Measurements from ENCODE around the gene FGGY. TPM values are rescaled to one million over a fixed set of nuclear protein-coding genes. Genes with fewer than 3 reads are reported as not detected.

Gene FGGY
- total RNA-seq, 1 experiment from 2014 or later: 6.4 TPM

DNA sequence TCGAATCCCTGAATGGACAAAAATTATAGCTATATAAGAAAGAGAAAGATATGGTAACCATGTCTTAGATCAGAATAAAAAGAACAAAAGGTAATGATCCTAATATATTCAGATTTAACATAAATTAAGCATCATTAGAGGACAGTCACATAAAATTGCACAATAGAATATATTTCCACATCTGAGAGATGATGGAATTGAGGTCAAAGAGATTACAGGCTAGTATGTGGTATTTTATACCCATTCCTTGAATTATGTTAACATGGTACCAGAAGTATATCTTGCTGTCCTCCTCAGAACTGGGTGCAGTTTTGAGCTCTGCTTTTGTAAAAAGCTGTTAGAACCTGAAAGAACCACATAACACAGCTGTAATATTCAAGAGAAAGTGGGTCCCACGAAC, 272.3 kb downstream of the FGGY start:
- Histone ChIP-seq H3K4me1 (no peaks in the 10 kb centered on the region), H3K9me3 (no peaks in the 10 kb centered on the region), H3K36me3 (ENCODE audit: control insufficient read depth, insufficient read depth, low read length) (no peaks in the 10 kb centered on the region), H3K4me3 (ENCODE audit: low read depth, low read length) (no peak overlapping the region), H3K27me3 (replicated peaks; ENCODE audit: control insufficient read depth, insufficient read depth, low read length) (no peaks in the 10 kb centered on the region)
- no peak overlapping the region for H3K4me3 Mint-ChIP-seq (ENCODE audit: unreplicated experiment)
- no peak overlapping the region for H3K27ac Mint-ChIP-seq (ENCODE audit: unreplicated experiment)
- H3K36me3 Mint-ChIP-seq (ENCODE audit: insufficient read depth, unreplicated experiment): no peaks in the 10 kb centered on the region
- CTCF ChIA-PET: no interaction called here
- no peaks in the 10 kb centered on the region for H3K9me3 Mint-ChIP-seq (ENCODE audit: unreplicated experiment)
- intact Hi-C loops (cut with micrococcal nuclease; ENCODE audit: unreplicated experiment): no loop called here
- BruUV-seq (replicated peaks): no TSS peak
- POLR2A ChIA-PET: no interaction called here
- no peaks in the 10 kb centered on the region for H3K27me3 Mint-ChIP-seq (ENCODE audit: insufficient read depth, unreplicated experiment)
- TF ChIP-seq, protein P1, sequence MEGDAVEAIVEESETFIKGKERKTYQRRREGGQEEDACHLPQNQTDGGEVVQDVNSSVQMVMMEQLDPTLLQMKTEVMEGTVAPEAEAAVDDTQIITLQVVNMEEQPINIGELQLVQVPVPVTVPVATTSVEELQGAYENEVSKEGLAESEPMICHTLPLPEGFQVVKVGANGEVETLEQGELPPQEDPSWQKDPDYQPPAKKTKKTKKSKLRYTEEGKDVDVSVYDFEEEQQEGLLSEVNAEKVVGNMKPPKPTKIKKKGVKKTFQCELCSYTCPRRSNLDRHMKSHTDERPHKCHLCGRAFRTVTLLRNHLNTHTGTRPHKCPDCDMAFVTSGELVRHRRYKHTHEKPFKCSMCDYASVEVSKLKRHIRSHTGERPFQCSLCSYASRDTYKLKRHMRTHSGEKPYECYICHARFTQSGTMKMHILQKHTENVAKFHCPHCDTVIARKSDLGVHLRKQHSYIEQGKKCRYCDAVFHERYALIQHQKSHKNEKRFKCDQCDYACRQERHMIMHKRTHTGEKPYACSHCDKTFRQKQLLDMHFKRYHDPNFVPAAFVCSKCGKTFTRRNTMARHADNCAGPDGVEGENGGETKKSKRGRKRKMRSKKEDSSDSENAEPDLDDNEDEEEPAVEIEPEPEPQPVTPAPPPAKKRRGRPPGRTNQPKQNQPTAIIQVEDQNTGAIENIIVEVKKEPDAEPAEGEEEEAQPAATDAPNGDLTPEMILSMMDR (IDR thresholded peaks at IDR 0.05; ENCODE audit: insufficient read depth in 1 of 2, low read depth in 1 of 2, low read length in 1 of 2, severe bottlenecking in 1 of 2, unreplicated experiment in 1 of 2): no peak
- DNase-seq: no peak
- no peaks in the 10 kb centered on the region for H3K4me1 Mint-ChIP-seq (ENCODE audit: low read depth, unreplicated experiment)

DNA sequence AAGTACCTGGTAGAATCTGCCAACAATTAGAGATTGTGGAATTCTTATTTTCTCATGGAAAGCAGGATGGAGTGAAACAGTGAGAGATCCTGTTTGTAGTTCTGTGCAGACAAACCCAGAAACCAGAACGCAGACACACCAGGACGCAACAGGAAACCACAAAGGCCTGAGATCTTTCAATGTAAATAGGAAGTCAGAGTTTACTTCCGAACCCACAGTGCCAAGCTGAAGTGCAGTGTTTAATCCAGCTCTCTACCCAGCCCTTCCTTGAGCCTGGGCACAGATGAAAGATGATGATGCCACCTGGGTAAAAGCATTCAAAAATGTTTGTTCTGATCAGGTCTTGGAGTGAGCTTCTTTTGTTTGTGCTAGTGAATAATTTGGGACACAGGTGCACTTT, 273.6 kb downstream of the FGGY start:
- Mint-ChIP-seq H3K4me3 (ENCODE audit: unreplicated experiment) (no peak overlapping the region), H3K9me3 (ENCODE audit: unreplicated experiment) (no peaks in the 10 kb centered on the region), H3K27ac (ENCODE audit: unreplicated experiment) (no peak overlapping the region), H3K27me3 (ENCODE audit: insufficient read depth, unreplicated experiment) (no peaks in the 10 kb centered on the region), H3K4me1 (ENCODE audit: low read depth, unreplicated experiment) (no peaks in the 10 kb centered on the region), H3K36me3 (ENCODE audit: insufficient read depth, unreplicated experiment) (no peaks in the 10 kb centered on the region)
- Histone ChIP-seq H3K9me3 (no peaks in the 10 kb centered on the region), H3K4me1 (no peaks in the 10 kb centered on the region), H3K36me3 (ENCODE audit: control insufficient read depth, insufficient read depth, low read length) (no peaks in the 10 kb centered on the region), H3K27me3 (replicated peaks; ENCODE audit: control insufficient read depth, insufficient read depth, low read length) (no peaks in the 10 kb centered on the region), H3K4me3 (ENCODE audit: low read depth, low read length) (no peak overlapping the region)
- DNase-seq: no peak
- no TSS peak for BruUV-seq (replicated peaks)
- ChIA-PET POLR2A (no interaction called here), CTCF (no interaction called here)
- intact Hi-C loops (cut with micrococcal nuclease; ENCODE audit: unreplicated experiment): no loop called here
- TF ChIP-seq, protein P1 (IDR thresholded peaks at IDR 0.05; ENCODE audit: insufficient read depth in 1 of 2, low read depth in 1 of 2, low read length in 1 of 2, severe bottlenecking in 1 of 2, unreplicated experiment in 1 of 2): no peak

DNA sequence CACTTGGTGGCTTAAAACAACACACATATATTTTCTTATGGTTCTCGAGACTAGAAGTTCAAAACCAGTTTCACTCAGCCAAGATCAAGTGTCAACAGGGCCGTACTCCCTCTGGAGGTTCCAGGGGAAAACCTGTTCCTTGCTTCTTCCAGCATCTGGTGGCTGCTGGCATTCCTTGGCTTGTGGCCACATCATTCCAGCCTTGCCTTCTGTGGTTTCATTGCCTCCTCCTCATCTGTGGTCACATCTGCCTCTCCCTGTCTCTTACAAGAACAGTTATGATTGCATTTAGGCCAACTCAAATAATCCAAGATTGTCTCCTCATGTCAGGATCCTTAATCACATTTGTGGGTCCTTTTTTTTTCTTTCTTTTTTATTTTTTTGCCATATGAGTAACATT, 277.2 kb downstream of the FGGY start:
- POLR2A ChIA-PET: no interaction called here
- intact Hi-C loops (cut with micrococcal nuclease; ENCODE audit: unreplicated experiment): no loop called here

More for the DNA sequence above, 277.2 kb downstream of the FGGY start:
- CTCF ChIA-PET: no interaction called here
- Histone ChIP-seq H3K36me3 (ENCODE audit: control insufficient read depth, insufficient read depth, low read length) (no peaks in the 10 kb centered on the region), H3K27me3 (replicated peaks; ENCODE audit: control insufficient read depth, insufficient read depth, low read length) (no peaks in the 10 kb centered on the region), H3K4me1 (no peaks in the 10 kb centered on the region), H3K4me3 (ENCODE audit: low read depth, low read length) (no peak overlapping the region), H3K9me3 (no peaks in the 10 kb centered on the region)
- no peak for DNase-seq
- Mint-ChIP-seq H3K9me3 (ENCODE audit: unreplicated experiment) (no peaks in the 10 kb centered on the region), H3K4me3 (ENCODE audit: unreplicated experiment) (no peak overlapping the region), H3K27ac (ENCODE audit: unreplicated experiment) (no peak overlapping the region), H3K36me3 (ENCODE audit: insufficient read depth, unreplicated experiment) (no peaks in the 10 kb centered on the region), H3K27me3 (ENCODE audit: insufficient read depth, unreplicated experiment) (no peaks in the 10 kb centered on the region), H3K4me1 (ENCODE audit: low read depth, unreplicated experiment) (no peaks in the 10 kb centered on the region)
- BruUV-seq (replicated peaks): no TSS peak
- TF ChIP-seq, protein P1 (IDR thresholded peaks at IDR 0.05; ENCODE audit: insufficient read depth in 1 of 2, low read depth in 1 of 2, low read length in 1 of 2, severe bottlenecking in 1 of 2, unreplicated experiment in 1 of 2): no peak

Data from Caco-2 (cell line).